ENCODE measurements around the gene SCMH1. TPM values are rescaled to one million over a fixed set of nuclear protein-coding genes. Genes with fewer than 3 reads are reported as not detected.

The SCMH1 gene
- polyA plus RNA-seq, 1 donor from 2014 or later: 23.0 TPM

DNA sequence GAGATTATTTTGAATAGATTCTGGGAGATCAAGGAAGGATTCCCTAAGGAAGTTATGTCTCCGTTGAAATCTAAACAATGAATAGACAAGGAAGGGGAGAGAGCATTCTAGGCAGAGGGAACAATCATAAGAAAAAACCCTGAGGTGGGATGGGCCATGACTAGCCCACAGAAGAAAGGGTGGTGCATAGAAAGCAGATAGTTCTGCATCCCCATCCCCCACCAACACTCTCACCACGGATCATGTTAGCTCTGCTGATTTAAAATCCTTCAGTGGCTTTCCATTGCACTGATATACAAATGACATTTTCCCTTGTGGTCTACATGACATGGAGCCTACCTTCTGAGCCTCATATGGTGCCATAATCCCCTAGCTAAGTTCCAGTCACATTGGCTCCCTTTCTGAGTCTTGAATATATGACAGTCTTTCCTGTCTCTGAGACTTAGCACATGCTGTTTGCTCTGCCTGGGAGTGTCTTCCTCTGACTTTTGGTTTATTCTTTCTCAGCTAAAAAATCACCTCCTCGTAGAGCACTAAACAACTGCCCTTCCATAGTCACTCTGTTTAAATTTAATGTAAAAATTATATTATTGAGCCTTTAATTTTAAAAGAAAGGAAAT is 15.2 kb downstream of the SCMH1 start:
- H3K79me2 ChIP-seq (replicated peaks; ENCODE audit: insufficient read depth, low read length): peaks cover 18% of the 10 kb centered on the region

DNA sequence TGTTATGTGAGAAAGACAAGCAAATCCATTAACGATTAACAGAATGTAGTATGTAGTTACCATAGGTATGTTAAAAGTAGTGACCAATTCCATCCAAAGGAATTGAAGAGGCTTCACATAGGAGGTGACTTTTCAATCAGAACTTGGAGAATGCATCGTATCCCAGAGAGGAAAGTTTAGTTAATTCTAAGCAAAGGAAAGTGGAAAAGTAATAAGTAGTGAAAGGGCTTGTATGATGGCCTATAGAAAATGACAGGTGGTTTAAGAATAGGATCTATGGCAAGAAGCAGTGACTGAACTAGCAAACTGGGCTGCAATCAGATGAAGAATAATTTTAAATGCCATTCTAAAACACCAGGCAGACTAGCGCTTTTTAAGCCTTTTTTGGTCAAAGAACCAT is 16.6 kb downstream of the SCMH1 start:
- no peak overlapping the region for H3K27ac ChIP-seq (ENCODE audit: low read length)
- TF ChIP-seq MXI1 (conservative IDR thresholded peaks at IDR 0.05; ENCODE audit: poor library complexity, severe bottlenecking) (no peak), EZH2 (IDR thresholded peaks at IDR 0.05; ENCODE audit: borderline replicate concordance, insufficient read depth, low read length, poor library complexity, severe bottlenecking) (no peak), POLR2AphosphoS5 (IDR thresholded peaks at IDR 0.05) (no peak), EP300 (conservative IDR thresholded peaks at IDR 0.05; ENCODE audit: poor library complexity, severe bottlenecking) (no peak), TAF1 (IDR thresholded peaks at IDR 0.05; ENCODE audit: low read depth) (no peak)
- TF ChIP-seq, protein P1, sequence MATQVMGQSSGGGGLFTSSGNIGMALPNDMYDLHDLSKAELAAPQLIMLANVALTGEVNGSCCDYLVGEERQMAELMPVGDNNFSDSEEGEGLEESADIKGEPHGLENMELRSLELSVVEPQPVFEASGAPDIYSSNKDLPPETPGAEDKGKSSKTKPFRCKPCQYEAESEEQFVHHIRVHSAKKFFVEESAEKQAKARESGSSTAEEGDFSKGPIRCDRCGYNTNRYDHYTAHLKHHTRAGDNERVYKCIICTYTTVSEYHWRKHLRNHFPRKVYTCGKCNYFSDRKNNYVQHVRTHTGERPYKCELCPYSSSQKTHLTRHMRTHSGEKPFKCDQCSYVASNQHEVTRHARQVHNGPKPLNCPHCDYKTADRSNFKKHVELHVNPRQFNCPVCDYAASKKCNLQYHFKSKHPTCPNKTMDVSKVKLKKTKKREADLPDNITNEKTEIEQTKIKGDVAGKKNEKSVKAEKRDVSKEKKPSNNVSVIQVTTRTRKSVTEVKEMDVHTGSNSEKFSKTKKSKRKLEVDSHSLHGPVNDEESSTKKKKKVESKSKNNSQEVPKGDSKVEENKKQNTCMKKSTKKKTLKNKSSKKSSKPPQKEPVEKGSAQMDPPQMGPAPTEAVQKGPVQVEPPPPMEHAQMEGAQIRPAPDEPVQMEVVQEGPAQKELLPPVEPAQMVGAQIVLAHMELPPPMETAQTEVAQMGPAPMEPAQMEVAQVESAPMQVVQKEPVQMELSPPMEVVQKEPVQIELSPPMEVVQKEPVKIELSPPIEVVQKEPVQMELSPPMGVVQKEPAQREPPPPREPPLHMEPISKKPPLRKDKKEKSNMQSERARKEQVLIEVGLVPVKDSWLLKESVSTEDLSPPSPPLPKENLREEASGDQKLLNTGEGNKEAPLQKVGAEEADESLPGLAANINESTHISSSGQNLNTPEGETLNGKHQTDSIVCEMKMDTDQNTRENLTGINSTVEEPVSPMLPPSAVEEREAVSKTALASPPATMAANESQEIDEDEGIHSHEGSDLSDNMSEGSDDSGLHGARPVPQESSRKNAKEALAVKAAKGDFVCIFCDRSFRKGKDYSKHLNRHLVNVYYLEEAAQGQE (IDR thresholded peaks at IDR 0.05; ENCODE audit: borderline replicate concordance): no peak
- TF ChIP-seq, protein P2, sequence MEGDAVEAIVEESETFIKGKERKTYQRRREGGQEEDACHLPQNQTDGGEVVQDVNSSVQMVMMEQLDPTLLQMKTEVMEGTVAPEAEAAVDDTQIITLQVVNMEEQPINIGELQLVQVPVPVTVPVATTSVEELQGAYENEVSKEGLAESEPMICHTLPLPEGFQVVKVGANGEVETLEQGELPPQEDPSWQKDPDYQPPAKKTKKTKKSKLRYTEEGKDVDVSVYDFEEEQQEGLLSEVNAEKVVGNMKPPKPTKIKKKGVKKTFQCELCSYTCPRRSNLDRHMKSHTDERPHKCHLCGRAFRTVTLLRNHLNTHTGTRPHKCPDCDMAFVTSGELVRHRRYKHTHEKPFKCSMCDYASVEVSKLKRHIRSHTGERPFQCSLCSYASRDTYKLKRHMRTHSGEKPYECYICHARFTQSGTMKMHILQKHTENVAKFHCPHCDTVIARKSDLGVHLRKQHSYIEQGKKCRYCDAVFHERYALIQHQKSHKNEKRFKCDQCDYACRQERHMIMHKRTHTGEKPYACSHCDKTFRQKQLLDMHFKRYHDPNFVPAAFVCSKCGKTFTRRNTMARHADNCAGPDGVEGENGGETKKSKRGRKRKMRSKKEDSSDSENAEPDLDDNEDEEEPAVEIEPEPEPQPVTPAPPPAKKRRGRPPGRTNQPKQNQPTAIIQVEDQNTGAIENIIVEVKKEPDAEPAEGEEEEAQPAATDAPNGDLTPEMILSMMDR (IDR thresholded peaks at IDR 0.05; ENCODE audit: poor library complexity, severe bottlenecking): no peak
- peaks cover 16% of the 10 kb centered on the region for H3K79me2 ChIP-seq (replicated peaks; ENCODE audit: insufficient read depth, low read length)

More for the DNA sequence above, 15.2 kb downstream of the SCMH1 start:
- Histone ChIP-seq H3K4me2 (ENCODE audit: low read length) (no peak overlapping the region), H3K9ac (ENCODE audit: low read length) (no peak overlapping the region), H4K20me1 (ENCODE audit: insufficient read depth) (no peaks in the 10 kb centered on the region), H3K36me3 (ENCODE audit: insufficient read depth, low read length) (no peaks in the 10 kb centered on the region), H3F3A (ENCODE audit: insufficient read depth, low read length, poor library complexity, severe bottlenecking) (no peaks in the 10 kb centered on the region), H2AFZ (ENCODE audit: low read depth, low read length) (no peak overlapping the region), H3K9me2 (ENCODE audit: insufficient read depth, low read length) (no peaks in the 10 kb centered on the region), H3K27ac (ENCODE audit: low read length) (peak overlapping the region; percentile 5), H3K27me3 (ENCODE audit: insufficient read depth, low read depth, low read length) (no peaks in the 10 kb centered on the region), H3K4me3 (ENCODE audit: low read length) (peak overlapping the region; percentile 8), H3K9me3 (ENCODE audit: low read length) (no peaks in the 10 kb centered on the region)
- no peak for TF ChIP-seq EZH2 (IDR thresholded peaks at IDR 0.05; ENCODE audit: borderline replicate concordance, insufficient read depth, low read length, poor library complexity, severe bottlenecking)
- no peak for TF ChIP-seq POLR2AphosphoS5 (IDR thresholded peaks at IDR 0.05)

DNA sequence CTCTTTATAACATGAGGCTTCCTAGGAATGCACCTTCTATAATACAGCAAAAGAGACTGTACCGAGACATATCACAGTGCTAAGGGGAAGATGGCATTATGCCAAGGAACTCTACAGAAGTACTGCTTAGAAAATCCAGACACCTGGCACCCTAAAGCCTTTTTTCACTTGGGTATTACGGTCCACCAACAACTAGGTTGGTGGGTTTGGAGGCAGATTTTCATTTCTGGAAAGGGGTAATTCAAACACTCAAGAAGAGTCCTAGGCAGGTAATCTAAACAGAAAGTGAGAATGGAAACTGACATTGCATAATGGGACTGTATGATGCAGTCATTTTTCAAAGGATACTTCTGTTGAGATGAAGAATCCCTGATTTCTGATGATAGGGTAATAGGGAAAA is 19.6 kb downstream of the SCMH1 start:
- TF ChIP-seq, protein P2 (IDR thresholded peaks at IDR 0.05; ENCODE audit: poor library complexity, severe bottlenecking): no peak
- TF ChIP-seq TAF1 (IDR thresholded peaks at IDR 0.05; ENCODE audit: low read depth) (no peak), MXI1 (conservative IDR thresholded peaks at IDR 0.05; ENCODE audit: poor library complexity, severe bottlenecking) (no peak), EP300 (conservative IDR thresholded peaks at IDR 0.05; ENCODE audit: poor library complexity, severe bottlenecking) (no peak), POLR2AphosphoS5 (IDR thresholded peaks at IDR 0.05) (no peak), RAD21 (conservative IDR thresholded peaks at IDR 0.05) (no peak), EZH2 (IDR thresholded peaks at IDR 0.05; ENCODE audit: borderline replicate concordance, insufficient read depth, low read length, poor library complexity, severe bottlenecking) (no peak), SMC3 (conservative IDR thresholded peaks at IDR 0.05; ENCODE audit: poor library complexity) (no peak)
- TF ChIP-seq, protein P1 (IDR thresholded peaks at IDR 0.05; ENCODE audit: borderline replicate concordance): no peak

More for the DNA sequence above, 16.6 kb downstream of the SCMH1 start:
- Histone ChIP-seq H3F3A (ENCODE audit: insufficient read depth, low read length, poor library complexity, severe bottlenecking) (no peaks in the 10 kb centered on the region), H3K4me2 (ENCODE audit: low read length) (no peak overlapping the region), H3K9ac (ENCODE audit: low read length) (no peak overlapping the region), H2AFZ (ENCODE audit: low read depth, low read length) (no peak overlapping the region), H3K27me3 (ENCODE audit: insufficient read depth, low read depth, low read length) (no peaks in the 10 kb centered on the region), H3K9me3 (ENCODE audit: low read length) (no peaks in the 10 kb centered on the region), H4K20me1 (ENCODE audit: insufficient read depth) (no peaks in the 10 kb centered on the region), H3K4me3 (ENCODE audit: low read length) (no peak overlapping the region), H3K9me2 (ENCODE audit: insufficient read depth, low read length) (no peaks in the 10 kb centered on the region), H3K36me3 (ENCODE audit: insufficient read depth, low read length) (no peaks in the 10 kb centered on the region)

More for the DNA sequence above, 19.6 kb downstream of the SCMH1 start:
- no peaks in the 10 kb centered on the region for H3K9me2 ChIP-seq (ENCODE audit: insufficient read depth, low read length)
- H4K20me1 ChIP-seq (ENCODE audit: insufficient read depth): no peaks in the 10 kb centered on the region
- H3K9me3 ChIP-seq (ENCODE audit: low read length): peaks cover 7% of the 10 kb centered on the region
- no peak overlapping the region for H3K4me3 ChIP-seq (ENCODE audit: low read length)
- H2AFZ ChIP-seq (ENCODE audit: low read depth, low read length): no peak overlapping the region
- H3K27ac ChIP-seq (ENCODE audit: low read length): no peak overlapping the region
- no peaks in the 10 kb centered on the region for H3K27me3 ChIP-seq (ENCODE audit: insufficient read depth, low read depth, low read length)
- peaks cover 6% of the 10 kb centered on the region for H3K36me3 ChIP-seq (ENCODE audit: insufficient read depth, low read length)
- no peaks in the 10 kb centered on the region for H3F3A ChIP-seq (ENCODE audit: insufficient read depth, low read length, poor library complexity, severe bottlenecking)
- H3K79me2 ChIP-seq (replicated peaks; ENCODE audit: insufficient read depth, low read length): peaks cover 15% of the 10 kb centered on the region
- no peak overlapping the region for H3K4me2 ChIP-seq (ENCODE audit: low read length)
- H3K9ac ChIP-seq (ENCODE audit: low read length): no peak overlapping the region

Data from neural cell (in vitro differentiated cells).